ENCODE results near the gene HS3ST5.
"Not testable (repeated sequence)": the region's sequence is repeated elsewhere in the genome, so short reads cannot be mapped to it uniquely, and the experiment has no call there.

The HS3ST5 gene

GRCh38 chr6:114033606-114034005 is 309.2 kb downstream of the HS3ST5 start:
- no peak for FAIRE-seq

DNA sequence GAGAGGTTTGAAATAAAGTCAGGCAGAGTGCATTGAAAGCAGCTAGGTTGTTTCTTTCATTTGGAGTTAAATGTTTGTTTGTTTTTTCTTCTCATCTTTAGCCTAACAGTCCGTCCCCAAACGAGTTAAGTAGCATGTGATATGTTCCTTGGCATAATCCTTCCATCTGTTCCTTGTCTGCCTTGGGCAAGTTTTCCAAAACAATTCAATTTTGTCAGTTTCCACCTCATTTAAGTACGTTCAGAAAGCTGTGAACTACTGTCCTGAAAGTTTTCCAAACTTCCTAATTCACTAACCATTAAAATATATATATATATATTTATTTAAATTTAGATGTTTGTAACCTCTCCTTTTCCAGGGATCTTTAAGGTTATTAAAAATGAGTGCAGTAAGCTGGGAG is 310.1 kb downstream of the HS3ST5 start:
- FAIRE-seq = no peak

DNA sequence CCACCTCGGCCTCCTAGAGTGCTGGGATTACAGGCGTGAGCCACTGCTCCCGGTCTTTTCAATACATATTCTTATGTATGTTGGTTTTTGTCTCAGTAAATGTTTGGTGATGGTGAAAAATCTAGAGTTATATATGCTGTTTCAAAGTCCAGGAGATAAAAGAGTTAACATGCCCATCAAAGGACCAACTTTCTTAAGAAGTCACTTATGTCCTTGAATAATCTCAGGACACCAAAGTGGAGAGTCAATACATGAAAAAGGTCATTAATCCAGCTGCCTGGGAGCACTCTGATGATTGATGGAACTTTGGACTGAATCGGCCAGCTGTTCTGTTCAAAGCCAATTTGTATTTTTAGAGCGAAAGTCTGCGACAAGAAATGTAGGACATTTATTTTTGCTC is 312.1 kb downstream of the HS3ST5 start:
- no peak for FAIRE-seq

DNA sequence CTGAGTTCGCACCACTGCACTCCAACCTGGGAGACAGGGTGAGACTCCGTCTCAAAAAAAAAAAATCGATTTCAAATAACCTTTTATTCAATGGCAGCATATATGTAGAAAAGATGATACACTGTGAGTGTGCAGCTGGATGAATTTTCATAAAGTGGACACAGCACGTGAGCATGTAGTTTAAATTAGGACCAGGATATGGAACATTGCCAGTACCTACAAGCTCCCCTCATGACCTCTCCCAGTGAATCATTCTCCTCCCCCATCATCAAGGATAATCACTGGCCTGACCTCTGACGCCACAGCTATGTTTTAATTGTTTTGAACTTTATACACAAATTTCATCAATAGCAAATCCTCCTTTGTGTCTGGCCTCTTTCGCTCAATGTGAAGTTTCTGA is 318.1 kb downstream of the HS3ST5 start:
- no peak for FAIRE-seq

DNA sequence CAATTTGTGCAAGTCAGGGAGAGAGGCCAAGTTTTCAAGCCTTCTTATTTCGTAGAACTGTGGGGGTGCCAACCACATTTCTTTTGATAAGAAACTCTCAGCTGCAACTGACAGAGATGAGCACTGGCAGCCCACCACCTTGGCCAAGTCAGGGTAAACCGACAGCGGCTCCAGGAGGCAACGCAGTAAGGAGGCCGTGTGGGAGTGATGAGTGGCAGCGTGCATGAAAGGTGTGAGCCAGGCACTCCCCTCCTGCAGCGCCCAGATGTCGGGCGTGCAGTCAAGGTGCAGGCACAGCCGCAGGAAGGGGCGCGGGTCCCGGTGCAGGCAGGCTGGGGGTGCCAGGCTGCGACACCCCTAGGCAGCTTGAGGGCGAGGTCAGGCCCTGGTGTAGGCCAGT is 322.6 kb downstream of the HS3ST5 start:
- FAIRE-seq = no peak

- not testable (repeated sequence) for FAIRE-seq
Observed at GRCh38 chr6:114017146-114017545, 325.7 kb downstream of the HS3ST5 start.

GRCh38 chr6:114014106-114014505 is 328.7 kb downstream of the HS3ST5 start:
- FAIRE-seq = not testable (repeated sequence)

DNA sequence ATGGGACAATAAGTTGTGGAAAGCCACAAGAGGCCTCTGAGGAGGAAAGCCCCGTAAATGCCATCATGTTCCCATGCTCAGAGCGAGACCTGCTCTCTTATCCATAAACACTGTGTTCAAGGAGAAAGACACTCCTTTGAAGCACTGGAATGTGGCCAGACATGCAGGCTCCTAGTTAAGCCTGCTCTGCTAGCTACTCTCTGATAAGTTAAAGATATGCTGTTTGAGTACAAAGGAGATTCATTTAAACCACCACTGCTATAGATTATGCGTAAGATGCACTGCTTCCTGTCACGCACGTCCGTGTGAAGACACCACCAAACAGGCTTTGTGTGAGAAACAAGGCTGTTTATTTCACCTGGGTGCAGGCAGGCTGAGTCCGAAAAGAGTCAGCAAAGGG is 331.3 kb downstream of the HS3ST5 start:
- not testable (repeated sequence) for FAIRE-seq

GRCh38 chr6:114010540-114010939 is 332.3 kb downstream of the HS3ST5 start:
- no peak for FAIRE-seq

DNA sequence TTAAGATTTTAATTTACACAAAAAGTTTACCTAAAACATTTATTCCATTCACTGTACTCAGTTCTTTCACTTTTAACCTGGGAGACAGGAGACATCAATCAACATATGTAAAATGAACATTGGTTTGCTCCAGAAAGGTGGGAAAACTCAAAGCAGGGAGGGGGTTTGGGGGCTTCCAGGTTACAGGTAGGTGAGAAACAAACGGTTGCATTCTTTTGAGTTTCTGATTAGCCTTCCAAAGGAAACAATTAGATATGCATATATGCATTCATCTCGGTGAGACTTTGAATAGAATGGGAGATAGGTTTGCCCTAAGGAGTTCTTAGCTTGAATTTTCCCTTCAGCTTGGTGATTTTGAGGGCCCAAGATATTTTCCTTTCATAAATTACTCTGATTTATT is 333.6 kb downstream of the HS3ST5 start:
- no peak for FAIRE-seq

GRCh38 chr6:114008331-114008730 is 334.5 kb downstream of the HS3ST5 start:
- FAIRE-seq = no peak

- no peak for FAIRE-seq
Observed at GRCh38 chr6:114007516-114007915, 335.3 kb downstream of the HS3ST5 start.
